Retinal pigment epithelial cell (primary cell): ENCODE measurements around the gene NEK9.

ENCODE experiments used
- DNase-seq: peaks from one replicate; pipeline ENCODE4 v3.0.0-alpha.2; 2010; ENCODE audit warnings: low read depth
- H3K4me3 ChIP-seq: 2 replicates; pipeline ENCODE4 v1.5.1; 2011; ENCODE audit warnings: mild to moderate bottlenecking, low read length, control low read depth, moderate library complexity
- TF ChIP-seq, protein P1 (sequence below): conservative IDR thresholded peaks from 2 replicates; pipeline ENCODE4 v1.5.1; 2011; ENCODE audit warnings: low read depth, low read length, control low read depth, inconsistent platforms

Gene NEK9

GRCh38 chr14:75144944-75145343 is 18.1 kb upstream of the NEK9 start:
- TF ChIP-seq, protein P1, sequence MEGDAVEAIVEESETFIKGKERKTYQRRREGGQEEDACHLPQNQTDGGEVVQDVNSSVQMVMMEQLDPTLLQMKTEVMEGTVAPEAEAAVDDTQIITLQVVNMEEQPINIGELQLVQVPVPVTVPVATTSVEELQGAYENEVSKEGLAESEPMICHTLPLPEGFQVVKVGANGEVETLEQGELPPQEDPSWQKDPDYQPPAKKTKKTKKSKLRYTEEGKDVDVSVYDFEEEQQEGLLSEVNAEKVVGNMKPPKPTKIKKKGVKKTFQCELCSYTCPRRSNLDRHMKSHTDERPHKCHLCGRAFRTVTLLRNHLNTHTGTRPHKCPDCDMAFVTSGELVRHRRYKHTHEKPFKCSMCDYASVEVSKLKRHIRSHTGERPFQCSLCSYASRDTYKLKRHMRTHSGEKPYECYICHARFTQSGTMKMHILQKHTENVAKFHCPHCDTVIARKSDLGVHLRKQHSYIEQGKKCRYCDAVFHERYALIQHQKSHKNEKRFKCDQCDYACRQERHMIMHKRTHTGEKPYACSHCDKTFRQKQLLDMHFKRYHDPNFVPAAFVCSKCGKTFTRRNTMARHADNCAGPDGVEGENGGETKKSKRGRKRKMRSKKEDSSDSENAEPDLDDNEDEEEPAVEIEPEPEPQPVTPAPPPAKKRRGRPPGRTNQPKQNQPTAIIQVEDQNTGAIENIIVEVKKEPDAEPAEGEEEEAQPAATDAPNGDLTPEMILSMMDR = no peak
- no peak for DNase-seq
- H3K4me3 ChIP-seq = no peak overlapping the region

GRCh38 chr14:75143761-75144527 is 17.1 kb upstream of the NEK9 start:
- no peak for DNase-seq
- no peak overlapping the region for H3K4me3 ChIP-seq
- TF ChIP-seq, protein P1 = no peak

- no peak for DNase-seq
- no peak overlapping the region for H3K4me3 ChIP-seq
- TF ChIP-seq, protein P1 = no peak
These were observed 15.6 kb upstream of the NEK9 start for GRCh38 chr14:75142494-75142893.

- no peak overlapping the region for H3K4me3 ChIP-seq
- TF ChIP-seq, protein P1 = peak; percentile 59
- no peak for DNase-seq
These were observed 15.1 kb upstream of the NEK9 start for GRCh38 chr14:75141967-75142366.

DNA sequence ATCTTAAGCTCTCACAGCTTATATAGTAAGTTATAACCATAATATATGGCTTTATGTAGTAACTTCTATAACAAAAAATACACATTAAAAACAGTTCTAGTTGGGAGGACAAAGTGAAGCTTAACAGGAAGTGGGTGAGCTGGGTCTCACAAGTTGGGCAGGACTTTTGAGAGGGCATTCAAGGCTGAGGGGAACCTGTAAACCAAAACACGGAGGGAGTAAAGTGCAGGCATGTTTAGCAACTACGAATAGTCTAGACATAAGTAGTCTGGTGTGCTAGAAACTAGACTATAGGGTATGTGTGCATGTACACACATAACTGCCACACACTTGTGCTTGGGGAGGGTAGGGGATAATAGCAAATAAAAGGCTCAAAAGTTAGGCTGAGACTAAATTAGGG is 14.2 kb upstream of the NEK9 start:
- TF ChIP-seq, protein P1 = no peak
- H3K4me3 ChIP-seq = no peak overlapping the region
- no peak for DNase-seq

DNA sequence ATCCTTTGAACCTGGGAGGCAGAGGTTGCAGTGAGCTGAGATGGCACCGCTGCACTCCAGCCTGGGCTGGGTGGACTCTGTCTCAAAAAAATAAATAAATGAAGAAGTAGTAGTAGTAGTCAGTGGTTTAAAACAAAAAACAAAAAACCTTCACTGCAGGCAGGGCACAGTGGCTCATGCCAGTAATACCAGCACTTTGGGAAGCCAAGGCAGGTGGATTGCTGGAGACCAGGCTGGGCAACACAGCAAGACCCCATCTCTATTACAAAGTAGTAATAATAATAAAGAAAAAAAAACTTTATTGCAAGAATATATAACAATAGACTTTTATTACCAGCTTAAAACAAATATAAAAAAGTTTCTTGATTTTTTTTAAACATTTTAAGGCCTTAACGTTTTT is 13.8 kb upstream of the NEK9 start:
- TF ChIP-seq, protein P1 = no peak
- no peak for DNase-seq
- H3K4me3 ChIP-seq = no peak overlapping the region

GRCh38 chr14:75139185-75139584 is 12.3 kb upstream of the NEK9 start:
- DNase-seq = no peak
- TF ChIP-seq, protein P1 = no peak
- H3K4me3 ChIP-seq = no peak overlapping the region
